Body of pancreas (tissue), 4 donors: ENCODE results near the gene SNAP25. TPM values are rescaled to one million over a fixed set of nuclear protein-coding genes. Genes with fewer than 3 reads are reported as not detected.

ENCODE experiments used
- ATAC-seq: fragments of 150-250 bp; one replicate; pipeline ENCODE4 v1.9.1; 2016
- DNase-seq, 4 donors: peaks; one replicate each; pipeline ENCODE4 v3.0.0-alpha.2; 2019
- H3K27ac ChIP-seq, 4 donors: fragments of 200-600 bp; sonication (generic); 1 replicate in 3 of 4; 2 replicates in 1 of 4; pipeline versions ENCODE4 v1.5.1 to v1.6.1; 2016 to 2019; ENCODE audit warnings: mild to moderate bottlenecking in 1 of 4, mixed read lengths in 1 of 4, moderate library complexity in 1 of 4
- H3K27me3 ChIP-seq, 2 donors: fragments of 200-600 bp; sonication (generic); one replicate each; pipeline ENCODE4 v1.6.0; 2016; ENCODE audit warnings: mild to moderate bottlenecking in 1 of 2
- H3K36me3 ChIP-seq, 2 donors: fragments of 200-600 bp; sonication (generic); replicated peaks in 1 of 2; 2 replicates each; pipeline ENCODE4 v1.5.1; 2016; ENCODE audit warnings: low read depth in 2 of 2; ENCODE audit not compliant: insufficient read depth in 1 of 2
- H3K4me1 ChIP-seq: fragments of 200-600 bp; sonication (generic); one replicate; pipeline ENCODE4 v1.6.0; 2016
- H3K4me3 ChIP-seq, 2 donors: fragments of 200-600 bp; sonication (generic); 1 replicate in 1 of 2; 2 replicates in 1 of 2; pipeline ENCODE4 v1.5.1; 2016 to 2019
- H3K9me3 ChIP-seq, 3 donors: fragments of 200-600 bp; sonication (generic); 1 replicate in 2 of 3; 2 replicates in 1 of 3; pipeline ENCODE4 v1.5.1; 2016
- POLR2A ChIP-seq, 3 donors: fragments of 450-650 bp; IDR thresholded peaks; one replicate each; pipeline ENCODE4 v1.6.1; 2016; ENCODE audit warnings: antibody characterized with exemption in 3 of 3, mild to moderate bottlenecking in 2 of 3
- WGBS, 2 donors: methylation state at CpG; one replicate each; pipeline ENCODE4 v1.1.5; 2017; 5-methylcytosine and 5-hydroxymethylcytosine counted together
- intact Hi-C: fragments of 100-400 bp; cut with DNase I; formaldehyde crosslinking; loops from one replicate; pipeline ENCODE4 v1.15.1; 2023
- total RNA-seq, 2 donors: library from RNA; depleted of rRNA; stranded (reverse); fragments of >200 nt; gene quantifications; one replicate each; pipeline ENCODE4 v1.1.0, GENCODE V29; 2016
- TF ChIP-seq, protein P1 (sequence below), 7 experiments: fragments of 450-650 bp in 4 of 7; fragments of 200-600 bp in 3 of 7; sonication (generic) in 3 of 7; IDR thresholded peaks; one replicate each; pipeline ENCODE4 v1.5.1; 2016 to 2019; ENCODE audit warnings: antibody characterized with exemption in 7 of 7

SNAP25 gene
- total RNA-seq, 2 donors from 2014 or later = 3.4 to 10.9 TPM

DNA sequence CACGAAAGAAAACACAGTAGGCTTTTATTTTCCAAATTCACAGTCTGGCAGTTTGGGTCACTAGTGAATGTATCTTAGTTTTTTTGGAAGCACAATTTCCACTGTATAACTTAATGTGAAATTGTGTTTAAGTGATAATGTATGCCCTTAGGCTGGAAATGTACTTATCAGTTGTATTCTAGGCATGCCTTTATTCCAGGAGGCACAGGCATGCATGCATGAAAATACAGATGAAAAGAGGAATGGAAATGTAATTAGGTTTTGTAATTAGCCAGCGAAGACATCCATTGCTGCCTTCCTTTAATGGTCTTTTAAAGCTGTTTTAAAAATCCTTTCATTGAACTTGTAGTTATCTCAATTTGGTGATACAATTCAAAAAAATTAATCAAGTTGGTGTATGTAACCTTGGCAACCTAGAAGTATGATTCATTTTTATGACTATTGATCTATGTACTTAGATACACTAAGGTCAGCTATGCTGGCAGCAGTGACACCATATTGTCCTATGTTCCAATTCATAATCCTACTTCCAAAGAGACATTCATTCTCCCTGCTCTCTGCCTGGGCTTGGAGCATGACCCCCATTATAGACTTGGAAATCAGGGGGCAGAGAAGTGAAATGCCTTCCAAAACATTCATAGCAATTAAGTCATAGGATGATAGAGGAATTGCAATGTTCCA is 73.1 kb downstream of the SNAP25 start:
- no peak overlapping the region for H3K4me3 ChIP-seq
- no peaks in the 10 kb centered on the region for H3K27me3 ChIP-seq
- H3K27ac ChIP-seq = no peak overlapping the region
- H3K9me3 ChIP-seq = no peaks in the 10 kb centered on the region
- 55 to 72% methylated on average over 2 of the region's 2 CpGs for WGBS, 2 donors
- intact Hi-C loops = no loop called here
- TF ChIP-seq, protein P1, sequence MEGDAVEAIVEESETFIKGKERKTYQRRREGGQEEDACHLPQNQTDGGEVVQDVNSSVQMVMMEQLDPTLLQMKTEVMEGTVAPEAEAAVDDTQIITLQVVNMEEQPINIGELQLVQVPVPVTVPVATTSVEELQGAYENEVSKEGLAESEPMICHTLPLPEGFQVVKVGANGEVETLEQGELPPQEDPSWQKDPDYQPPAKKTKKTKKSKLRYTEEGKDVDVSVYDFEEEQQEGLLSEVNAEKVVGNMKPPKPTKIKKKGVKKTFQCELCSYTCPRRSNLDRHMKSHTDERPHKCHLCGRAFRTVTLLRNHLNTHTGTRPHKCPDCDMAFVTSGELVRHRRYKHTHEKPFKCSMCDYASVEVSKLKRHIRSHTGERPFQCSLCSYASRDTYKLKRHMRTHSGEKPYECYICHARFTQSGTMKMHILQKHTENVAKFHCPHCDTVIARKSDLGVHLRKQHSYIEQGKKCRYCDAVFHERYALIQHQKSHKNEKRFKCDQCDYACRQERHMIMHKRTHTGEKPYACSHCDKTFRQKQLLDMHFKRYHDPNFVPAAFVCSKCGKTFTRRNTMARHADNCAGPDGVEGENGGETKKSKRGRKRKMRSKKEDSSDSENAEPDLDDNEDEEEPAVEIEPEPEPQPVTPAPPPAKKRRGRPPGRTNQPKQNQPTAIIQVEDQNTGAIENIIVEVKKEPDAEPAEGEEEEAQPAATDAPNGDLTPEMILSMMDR (IDR thresholded peaks at IDR 0.05) = no peak
- no peak for TF ChIP-seq POLR2A (IDR thresholded peaks at IDR 0.05)
- H3K36me3 ChIP-seq = no peaks in the 10 kb centered on the region
- DNase-seq = no peak
- no peaks in the 10 kb centered on the region for H3K4me1 ChIP-seq
- no peak for ATAC-seq

DNA sequence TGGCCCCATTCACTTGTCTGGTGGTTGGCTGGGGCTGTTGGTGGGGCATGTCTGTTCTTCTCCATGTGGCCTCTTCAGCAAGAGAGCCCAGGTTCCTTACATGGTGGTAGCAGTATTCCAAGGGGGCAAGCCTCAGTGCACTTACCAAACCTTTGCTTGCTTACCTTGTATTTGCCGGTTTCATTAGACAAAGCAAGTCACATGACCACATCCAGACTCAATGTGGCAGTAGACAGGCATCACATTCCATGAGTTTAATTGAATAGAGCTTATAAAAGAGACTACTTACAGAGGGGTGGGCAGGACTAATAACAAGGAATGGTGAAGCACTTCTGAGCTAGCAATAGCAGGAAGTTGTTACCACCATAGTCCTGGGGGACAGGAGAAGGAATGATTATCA is 78.6 kb downstream of the SNAP25 start:
- H3K27me3 ChIP-seq = no peaks in the 10 kb centered on the region
- ATAC-seq (no peak), DNase-seq (no peak)
- no peak overlapping the region for H3K4me3 ChIP-seq
- TF ChIP-seq, protein P1 (IDR thresholded peaks at IDR 0.05) = no peak
- TF ChIP-seq POLR2A (IDR thresholded peaks at IDR 0.05) = no peak
- H3K36me3 ChIP-seq = no peaks in the 10 kb centered on the region
- no peaks in the 10 kb centered on the region for H3K4me1 ChIP-seq
- WGBS, 2 donors = 67 to 95% methylated on average over 1 of the region's 1 CpG
- no peaks in the 10 kb centered on the region for H3K9me3 ChIP-seq
- intact Hi-C loops = no loop called here
- H3K27ac ChIP-seq = no peak overlapping the region

DNA sequence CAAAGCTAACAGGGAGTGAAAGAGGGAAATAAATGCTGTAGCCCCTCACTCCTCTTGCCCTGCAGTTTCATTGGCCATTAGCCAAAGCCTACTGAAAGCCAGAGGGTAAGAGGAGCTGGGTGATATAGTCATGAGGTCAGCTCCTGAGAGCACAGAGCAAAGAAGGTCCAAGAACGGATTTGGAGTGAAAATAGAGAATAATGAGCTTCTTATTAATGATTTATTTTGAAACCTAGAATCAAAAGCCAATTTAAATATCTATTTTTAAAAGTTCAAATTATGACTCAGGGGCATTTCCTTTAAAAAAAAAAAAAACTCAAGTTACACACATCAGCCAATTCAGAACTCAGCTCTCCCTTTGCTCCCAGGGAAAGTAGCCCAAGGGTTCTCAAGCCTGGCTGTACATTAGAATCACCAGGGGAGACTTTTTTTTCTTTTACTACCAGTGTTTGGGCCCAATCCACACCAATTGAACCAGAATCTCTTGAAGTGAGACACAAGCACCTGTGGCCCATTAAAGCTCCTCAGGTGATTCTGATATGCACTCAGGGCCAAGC is 79.1 kb downstream of the SNAP25 start:
- WGBS, 2 donors = 38 to 41% methylated on average over 1 of the region's 1 CpG
- Histone ChIP-seq H3K4me1 (no peaks in the 10 kb centered on the region), H3K9me3 (no peaks in the 10 kb centered on the region), H3K36me3 (no peaks in the 10 kb centered on the region), H3K27ac (no peak overlapping the region), H3K27me3 (no peaks in the 10 kb centered on the region), H3K4me3 (no peak overlapping the region)
- intact Hi-C loops = no loop called here
- ATAC-seq = no peak
- TF ChIP-seq POLR2A (IDR thresholded peaks at IDR 0.05) = no peak
- TF ChIP-seq, protein P1 (IDR thresholded peaks at IDR 0.05) = no peak
- DNase-seq = no peak

DNA sequence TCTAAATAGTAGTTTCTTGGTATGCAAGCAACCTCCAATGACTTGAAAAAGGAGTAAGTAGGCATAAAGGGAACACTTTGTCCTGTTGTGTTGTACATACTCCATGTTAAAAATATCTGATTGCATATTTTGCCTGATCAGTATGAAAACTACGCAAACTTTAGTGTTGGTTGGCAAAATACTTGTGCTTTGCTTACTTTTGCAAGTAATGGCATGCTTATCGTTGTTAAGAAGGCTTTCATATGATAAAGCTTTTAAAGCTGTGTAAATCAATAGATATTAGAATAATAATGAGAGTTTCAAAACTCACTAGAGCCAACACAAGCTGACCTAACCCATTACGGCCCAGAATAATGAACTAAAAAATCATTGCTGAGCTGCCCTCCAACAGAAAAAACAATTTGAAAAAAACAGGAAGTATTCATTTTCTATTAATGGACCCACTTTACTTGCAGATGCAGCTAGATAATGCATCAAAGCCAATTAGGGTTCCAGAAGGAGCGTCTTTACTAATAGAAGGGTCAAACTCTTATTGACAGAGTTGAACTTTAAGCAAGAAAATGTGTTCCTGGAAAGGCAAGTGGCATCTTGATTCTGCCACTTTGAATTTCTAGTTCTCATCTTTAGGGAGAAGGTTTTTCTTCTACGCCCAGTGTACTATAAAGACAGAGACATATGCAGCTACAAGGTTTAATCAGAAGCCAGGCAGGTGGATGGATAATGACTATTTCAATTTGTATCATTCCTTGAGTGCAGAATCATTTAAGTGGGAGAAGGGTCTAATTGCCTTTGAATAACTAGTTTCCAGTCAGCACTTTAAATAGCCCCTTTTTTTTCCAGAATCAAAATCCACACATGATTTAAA is 82.2 kb downstream of the SNAP25 start:
- Histone ChIP-seq H3K27ac (no peak overlapping the region), H3K27me3 (no peaks in the 10 kb centered on the region), H3K36me3 (no peaks in the 10 kb centered on the region), H3K4me1 (no peaks in the 10 kb centered on the region), H3K9me3 (no peaks in the 10 kb centered on the region), H3K4me3 (no peak overlapping the region)
- WGBS, 2 donors = 48 to 60% methylated on average over 5 of the region's 5 CpGs
- ATAC-seq (no peak), DNase-seq (no peak)
- intact Hi-C loops = no loop called here
- no peak for TF ChIP-seq POLR2A (IDR thresholded peaks at IDR 0.05)
- TF ChIP-seq, protein P1 (IDR thresholded peaks at IDR 0.05) = no peak
